GM04503 (cell line): ENCODE results near the gene DVL1.
"Not testable (repeated sequence)": the region's sequence is repeated elsewhere in the genome, so short reads cannot be mapped to it uniquely, and the experiment has no call there.

ENCODE experiments used
- DNase-seq: peaks from one replicate; pipeline ENCODE4 v3.0.0-alpha.2; 2012; ENCODE audit warnings: low read depth

The DVL1 gene

GRCh38 chr1:1349256-1350012 lies at the start of gene DVL1:
Gene DVL1 (minus strand): TSS chr1:1349418. CDS start chr1:1349065, 353 bp downstream.
- no peak for DNase-seq

GRCh38 chr1:1398677-1399186 lies 49.5 kb upstream of the DVL1 start:
- no peak for DNase-seq

- no peak for DNase-seq
These were observed 48.8 kb upstream of the DVL1 start for GRCh38 chr1:1397839-1398523.

GRCh38 chr1:1395166-1395565 lies 45.9 kb upstream of the DVL1 start:
- DNase-seq, result no peak

GRCh38 chr1:1394116-1394515 lies 44.9 kb upstream of the DVL1 start:
- no peak for DNase-seq

GRCh38 chr1:1393428-1393827 lies 44.2 kb upstream of the DVL1 start:
- DNase-seq, result no peak

- no peak for DNase-seq
These were observed 43.8 kb upstream of the DVL1 start for GRCh38 chr1:1393014-1393413.

GRCh38 chr1:1391225-1391624 lies 42.0 kb upstream of the DVL1 start:
- DNase-seq, result no peak

GRCh38 chr1:1390675-1391074 lies 41.5 kb upstream of the DVL1 start:
- no peak for DNase-seq

- no peak for DNase-seq
These were observed 38.9 kb upstream of the DVL1 start for GRCh38 chr1:1388078-1388472.

- DNase-seq, result no peak
These were observed 38.2 kb upstream of the DVL1 start for GRCh38 chr1:1387098-1388077.

GRCh38 chr1:1385931-1386330 lies 36.7 kb upstream of the DVL1 start:
- no peak for DNase-seq

- DNase-seq, result not testable (repeated sequence)
These were observed 36.1 kb upstream of the DVL1 start for GRCh38 chr1:1385339-1385738.

GRCh38 chr1:1381294-1381693 lies 32.1 kb upstream of the DVL1 start:
- DNase-seq, result no peak

- no peak for DNase-seq
These were observed 31.6 kb upstream of the DVL1 start for GRCh38 chr1:1380860-1381259.

GRCh38 chr1:1377540-1378205 lies 28.5 kb upstream of the DVL1 start:
- DNase-seq, result no peak

- no peak for DNase-seq
These were observed 27.5 kb upstream of the DVL1 start for GRCh38 chr1:1376551-1377226.

- DNase-seq, result peak; percentile 98
These were observed 25.9 kb upstream of the DVL1 start, which contains the start of gene AURKAIP1 for GRCh38 chr1:1374929-1375662. Gene AURKAIP1 (minus strand): TSS chr1:1375207. CDS start chr1:1374756, 451 bp downstream.

GRCh38 chr1:1374589-1374928 lies 25.3 kb upstream of the DVL1 start:
- no peak for DNase-seq

GRCh38 chr1:1373815-1374588 lies 24.8 kb upstream of the DVL1 start:
- DNase-seq, result no peak
